HG02678 (cell line): Measurements from ENCODE around the gene CEP131.

ENCODE experiments used
- ATAC-seq: cut with Tn5 transposase; IDR thresholded peaks from one replicate; pipeline ENCODE4 v1.9.1; 2021; ENCODE audit warnings: mild to moderate bottlenecking, moderate library complexity; ENCODE audit not compliant: unreplicated experiment

Gene CEP131

DNA sequence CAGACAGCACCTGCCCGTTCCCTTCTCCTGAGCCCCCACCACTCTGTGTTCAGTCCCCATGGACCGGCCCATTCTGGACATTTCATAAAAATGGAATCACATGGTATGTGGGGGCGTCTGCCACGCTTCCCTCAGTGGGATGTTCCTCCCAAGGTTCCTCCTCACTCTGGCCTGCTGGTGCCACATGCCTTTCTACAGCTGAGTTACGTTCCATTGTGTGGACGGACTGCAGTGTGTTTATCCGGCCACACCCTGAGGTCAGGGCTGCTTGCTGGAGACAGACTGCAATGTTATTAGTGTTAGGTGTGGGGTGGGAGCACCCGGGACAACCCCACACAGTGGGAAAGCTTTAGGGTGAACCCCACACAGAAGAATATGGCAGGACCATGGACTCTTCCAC is 50.8 kb downstream of the CEP131 start:
- ATAC-seq, result no peak

DNA sequence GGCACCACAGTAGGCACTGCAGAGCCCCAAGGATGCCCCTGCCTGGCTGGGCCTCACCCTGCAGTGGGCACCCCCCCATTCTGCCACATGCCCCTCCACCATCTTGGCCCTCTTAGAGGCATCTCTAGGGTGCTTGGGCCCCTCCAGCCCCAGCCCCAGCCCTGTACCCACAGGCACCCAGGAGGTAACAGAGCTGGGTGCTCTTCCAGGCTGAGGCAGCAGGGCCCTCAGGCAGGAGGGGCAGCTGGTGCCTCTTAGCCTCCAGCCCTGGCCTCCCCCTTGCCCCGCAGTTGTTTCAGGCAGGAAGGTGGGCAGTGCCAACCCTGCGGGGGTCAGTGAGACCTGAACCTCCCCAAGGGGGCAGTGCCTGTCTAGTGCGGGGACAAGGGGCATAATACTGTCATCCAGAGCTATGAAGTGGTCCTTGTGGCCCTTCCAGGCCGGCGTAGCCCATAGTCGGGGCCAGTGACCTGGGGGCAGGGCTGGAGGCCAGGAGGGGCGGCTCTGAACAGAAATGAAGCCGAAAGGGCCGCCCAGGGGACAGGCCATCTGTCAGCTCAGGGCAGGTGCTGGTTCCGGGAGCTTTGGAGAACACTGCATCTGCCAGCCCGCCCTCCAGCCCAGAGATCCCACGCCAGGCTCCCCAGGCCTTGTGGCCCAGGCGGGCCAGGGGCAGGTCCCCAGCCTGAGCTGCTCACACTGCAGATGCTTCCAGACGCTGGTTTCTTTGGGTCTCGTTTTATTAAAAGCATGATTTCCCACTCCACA is 51.9 kb downstream of the CEP131 start:
- ATAC-seq, result no peak

GRCh38 chr17:81169870-81170309 is 52.9 kb downstream of the CEP131 start:
- no peak for ATAC-seq

- no peak for ATAC-seq
Measured at GRCh38 chr17:81167638-81168037, 55.1 kb downstream of the CEP131 start.

- no peak for ATAC-seq
Measured at GRCh38 chr17:81167194-81167524, 55.6 kb downstream of the CEP131 start.

DNA sequence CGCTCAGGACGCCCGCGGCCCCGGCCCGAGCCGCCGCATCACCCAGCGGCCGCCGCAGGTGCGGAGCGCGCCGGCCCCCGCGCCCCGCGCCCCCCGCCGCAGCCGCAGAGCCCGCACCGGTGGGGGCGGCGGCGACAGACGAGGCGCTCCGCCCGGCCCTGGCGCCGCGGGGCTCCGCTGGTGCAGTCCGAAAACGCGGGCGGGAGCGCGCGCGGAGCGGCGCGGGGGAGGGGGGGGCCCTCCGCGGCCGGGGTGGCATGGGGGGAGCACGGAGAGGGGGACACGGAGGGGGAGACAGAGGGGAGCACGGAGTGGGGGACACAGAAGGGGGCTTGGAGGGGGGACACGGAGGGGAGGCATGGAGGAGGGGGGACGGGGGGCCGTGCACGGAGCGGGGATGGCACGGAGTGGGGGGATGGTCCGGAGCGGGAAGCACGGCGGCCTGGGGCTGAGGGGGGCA is 56.7 kb downstream of the CEP131 start, which contains the start of gene AATK:
Gene AATK, minus strand, starts transcription at position 189 of the 460 bp plus-strand sequence. CDS start 229 bp downstream, outside the sequence.
- ATAC-seq, result no peak

- no peak for ATAC-seq
Measured at GRCh38 chr17:81165246-81166032, 57.3 kb downstream of the CEP131 start, which contains the start of gene PVALEF. Gene PVALEF, plus strand, starts transcription at chr17:81165507. Its CDS starts 15,720 bp downstream, at chr17:81181227.

- ATAC-seq, result no peak
Measured at GRCh38 chr17:81164371-81165245, 58.2 kb downstream of the CEP131 start.

DNA sequence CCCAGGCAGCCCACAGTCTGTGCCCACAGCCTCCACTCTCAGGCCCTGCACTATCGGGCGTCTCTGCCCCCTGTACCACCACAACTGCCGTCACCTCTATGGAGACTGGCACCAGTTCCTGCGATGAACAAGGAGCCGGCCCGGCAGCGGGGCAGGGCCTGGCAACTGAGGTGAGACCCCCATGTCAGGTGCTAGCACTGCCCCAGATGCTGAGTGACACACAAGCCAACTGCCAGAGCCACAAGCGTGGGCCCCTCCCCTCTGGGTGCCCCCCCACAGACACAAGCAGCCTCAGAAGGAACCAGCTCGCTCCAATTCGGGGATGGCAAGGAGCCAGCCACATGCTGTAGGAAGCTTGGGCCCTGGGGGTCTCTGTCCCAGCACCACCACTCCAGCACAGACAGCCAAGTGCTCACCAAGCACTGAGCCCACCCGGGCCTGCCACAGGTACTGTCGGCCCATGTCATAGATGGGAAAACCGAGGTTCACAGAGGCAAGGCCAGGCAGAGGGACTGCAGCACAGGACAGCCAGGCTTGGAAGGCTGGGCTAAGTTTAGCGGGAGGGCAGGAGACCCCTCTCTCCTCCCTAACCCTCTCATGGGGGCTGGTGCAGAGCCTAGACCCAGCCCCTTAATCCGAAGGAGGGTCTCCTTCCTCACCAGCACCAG is 58.9 kb downstream of the CEP131 start:
- ATAC-seq, result no peak

DNA sequence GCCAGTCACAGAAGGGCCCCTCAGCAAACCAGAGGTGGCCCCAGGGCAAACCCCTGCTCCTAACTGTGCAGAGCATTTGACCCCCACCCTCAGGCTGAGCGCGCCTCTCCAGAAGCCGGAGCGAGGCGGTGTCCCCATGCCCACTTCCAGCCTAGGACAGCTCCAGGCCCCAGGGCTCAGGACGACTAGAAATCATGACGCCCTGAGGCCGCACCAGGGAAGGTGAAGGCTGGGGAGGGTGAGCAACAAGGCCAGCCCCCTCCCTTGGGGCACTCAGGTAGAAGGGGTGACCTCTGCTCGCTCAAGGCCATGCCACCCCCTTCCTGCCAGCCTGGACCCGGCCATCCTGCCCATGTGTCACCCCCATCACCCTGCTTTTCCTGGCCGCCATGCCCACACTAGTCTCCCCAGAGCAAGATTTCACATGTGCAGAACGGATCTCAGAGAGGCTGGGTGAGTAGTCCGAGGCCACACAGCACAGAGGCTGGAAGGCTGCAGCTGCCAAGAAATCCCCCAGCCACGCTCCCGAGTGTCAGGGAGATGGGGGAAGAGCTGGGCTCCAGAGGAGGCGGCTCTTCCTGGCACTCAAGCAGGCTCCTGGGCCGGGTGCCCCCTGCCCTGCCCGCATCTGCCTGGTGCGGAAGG is 59.6 kb downstream of the CEP131 start:
- no peak for ATAC-seq

DNA sequence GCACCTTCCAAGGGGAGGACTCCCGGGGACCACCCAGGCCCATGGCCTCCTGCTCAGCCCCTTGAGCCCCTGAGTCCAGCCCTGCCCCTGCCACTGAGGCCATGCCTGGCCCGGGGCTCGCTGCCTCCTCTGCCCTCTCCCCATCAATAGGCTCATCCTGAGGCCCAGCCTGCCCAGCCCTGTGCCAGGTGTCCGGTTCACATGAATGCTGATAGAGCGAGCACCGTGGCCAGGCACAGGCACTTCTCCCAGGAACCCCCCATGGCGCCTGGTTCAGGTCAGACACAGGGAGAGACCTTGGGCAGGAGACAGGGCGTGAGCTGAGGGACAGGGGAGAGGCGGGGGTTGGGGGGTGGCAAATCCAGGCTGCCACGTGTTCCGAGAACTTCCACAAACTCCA is 60.3 kb downstream of the CEP131 start:
- no peak for ATAC-seq

DNA sequence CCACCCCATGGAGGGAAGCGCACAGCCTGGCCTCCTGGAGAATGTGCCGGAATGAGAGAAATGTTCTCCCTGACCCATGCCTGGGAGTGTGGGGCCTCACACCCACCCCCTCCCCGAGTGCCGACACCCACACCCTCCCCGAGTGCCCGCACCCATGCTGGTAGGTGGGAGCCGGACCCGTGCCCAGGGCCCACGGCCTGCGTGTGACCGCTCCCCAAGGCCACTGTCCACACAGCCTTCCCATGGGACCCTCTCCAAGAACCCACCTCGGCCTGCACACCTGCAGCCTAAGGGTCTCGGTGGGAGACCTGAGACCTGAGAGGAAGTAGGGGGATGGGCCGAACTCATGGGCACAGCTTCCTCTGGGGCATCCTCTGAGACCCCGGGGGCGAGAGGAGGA is 60.8 kb downstream of the CEP131 start:
- no peak for ATAC-seq

GRCh38 chr17:81161536-81161935 is 61.2 kb downstream of the CEP131 start:
- no peak for ATAC-seq

DNA sequence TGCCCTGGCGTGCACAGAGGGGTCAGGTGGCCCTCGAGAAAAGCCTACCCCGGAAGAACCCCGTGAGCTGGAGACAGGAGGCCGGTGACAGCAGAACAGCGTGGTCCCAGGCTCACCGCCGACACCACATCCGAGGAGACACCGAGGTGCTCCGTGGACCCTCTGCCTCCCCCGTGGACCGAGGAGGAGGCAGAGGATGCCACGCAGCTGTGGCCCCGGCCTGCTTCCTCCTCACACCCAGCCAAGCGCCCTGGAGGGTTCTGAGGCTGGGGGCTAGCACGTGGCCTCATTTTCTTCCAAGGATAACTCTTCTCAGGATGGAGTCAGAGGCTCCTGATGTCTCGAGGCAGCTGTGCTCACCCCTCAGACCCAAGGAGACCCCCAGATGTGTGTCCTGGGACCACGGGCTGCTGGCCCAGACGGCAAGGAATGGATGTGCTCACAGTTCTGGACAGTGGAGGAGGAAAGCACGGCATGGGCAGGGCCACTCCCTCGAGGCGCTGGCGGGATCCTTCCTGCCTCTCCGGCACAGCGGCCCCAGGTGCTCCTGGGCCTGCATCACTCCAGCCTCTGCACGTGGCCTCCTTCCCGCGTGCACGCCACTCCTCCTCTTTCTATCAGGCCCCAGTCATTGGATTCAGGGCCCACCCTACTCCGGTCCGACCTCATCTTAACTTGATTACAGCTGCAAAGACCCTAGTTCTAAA is 61.9 kb downstream of the CEP131 start:
- ATAC-seq, result no peak

- no peak for ATAC-seq
Measured at GRCh38 chr17:81160306-81160705, 62.5 kb downstream of the CEP131 start.

GRCh38 chr17:81159611-81160265 is 63.0 kb downstream of the CEP131 start:
- no peak for ATAC-seq

- no peak for ATAC-seq
Measured at GRCh38 chr17:81158688-81159590, 63.8 kb downstream of the CEP131 start.
